HG02870 (cell line): ENCODE results near the gene MAD1L1.

Experiments used
- ATAC-seq: cut with Tn5 transposase; IDR thresholded peaks from one replicate; pipeline ENCODE4 v1.9.1; 2021; ENCODE audit warnings: mild to moderate bottlenecking, moderate library complexity; ENCODE audit not compliant: unreplicated experiment

Gene MAD1L1

GRCh38 chr7:1922870-1923236 is 309.9 kb downstream of the MAD1L1 start:
- no peak for ATAC-seq

- ATAC-seq = no peak
Observed at GRCh38 chr7:1922071-1922869, 310.5 kb downstream of the MAD1L1 start.

GRCh38 chr7:1920881-1921280 is 311.9 kb downstream of the MAD1L1 start:
- no peak for ATAC-seq

- ATAC-seq = peak; percentile 53
Observed at GRCh38 chr7:1920266-1920681, 312.5 kb downstream of the MAD1L1 start.

GRCh38 chr7:1919539-1920265 is 313.0 kb downstream of the MAD1L1 start:
- ATAC-seq = no peak

- ATAC-seq = no peak
Observed at GRCh38 chr7:1918881-1919525, 313.7 kb downstream of the MAD1L1 start.

- no peak for ATAC-seq
Observed at GRCh38 chr7:1918063-1918645, 314.6 kb downstream of the MAD1L1 start.

GRCh38 chr7:1917221-1918062 is 315.3 kb downstream of the MAD1L1 start:
- ATAC-seq = no peak

- ATAC-seq = no peak
Observed at GRCh38 chr7:1916601-1916970, 316.2 kb downstream of the MAD1L1 start.

GRCh38 chr7:1915956-1916600 is 316.7 kb downstream of the MAD1L1 start:
- no peak for ATAC-seq

- no peak for ATAC-seq
Observed at GRCh38 chr7:1915326-1915725, 317.4 kb downstream of the MAD1L1 start.

GRCh38 chr7:1914743-1915142 is 318.0 kb downstream of the MAD1L1 start:
- no peak for ATAC-seq

GRCh38 chr7:1914321-1914720 is 318.4 kb downstream of the MAD1L1 start:
- no peak for ATAC-seq

GRCh38 chr7:1913466-1914282 is 319.1 kb downstream of the MAD1L1 start:
- no peak for ATAC-seq

GRCh38 chr7:1912593-1913465 is 319.9 kb downstream of the MAD1L1 start:
- no peak for ATAC-seq

- no peak for ATAC-seq
Observed at GRCh38 chr7:1911571-1911970, 321.2 kb downstream of the MAD1L1 start.

GRCh38 chr7:1910827-1911226 is 321.9 kb downstream of the MAD1L1 start:
- no peak for ATAC-seq

GRCh38 chr7:1910081-1910685 is 322.6 kb downstream of the MAD1L1 start:
- ATAC-seq = no peak
